NCI-H2196 (cell line): ENCODE results near the gene ABHD3.
"Not testable (repeated sequence)": the region's sequence is repeated elsewhere in the genome, so short reads cannot be mapped to it uniquely, and the experiment has no call there.

Source experiments
- DNase-seq: peaks from one replicate; lab custom pipeline; 2025; ENCODE audit not compliant: unreplicated experiment; lab: John Stamatoyannopoulos, UW

Gene ABHD3, protein sequence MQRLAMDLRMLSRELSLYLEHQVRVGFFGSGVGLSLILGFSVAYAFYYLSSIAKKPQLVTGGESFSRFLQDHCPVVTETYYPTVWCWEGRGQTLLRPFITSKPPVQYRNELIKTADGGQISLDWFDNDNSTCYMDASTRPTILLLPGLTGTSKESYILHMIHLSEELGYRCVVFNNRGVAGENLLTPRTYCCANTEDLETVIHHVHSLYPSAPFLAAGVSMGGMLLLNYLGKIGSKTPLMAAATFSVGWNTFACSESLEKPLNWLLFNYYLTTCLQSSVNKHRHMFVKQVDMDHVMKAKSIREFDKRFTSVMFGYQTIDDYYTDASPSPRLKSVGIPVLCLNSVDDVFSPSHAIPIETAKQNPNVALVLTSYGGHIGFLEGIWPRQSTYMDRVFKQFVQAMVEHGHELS

DNA sequence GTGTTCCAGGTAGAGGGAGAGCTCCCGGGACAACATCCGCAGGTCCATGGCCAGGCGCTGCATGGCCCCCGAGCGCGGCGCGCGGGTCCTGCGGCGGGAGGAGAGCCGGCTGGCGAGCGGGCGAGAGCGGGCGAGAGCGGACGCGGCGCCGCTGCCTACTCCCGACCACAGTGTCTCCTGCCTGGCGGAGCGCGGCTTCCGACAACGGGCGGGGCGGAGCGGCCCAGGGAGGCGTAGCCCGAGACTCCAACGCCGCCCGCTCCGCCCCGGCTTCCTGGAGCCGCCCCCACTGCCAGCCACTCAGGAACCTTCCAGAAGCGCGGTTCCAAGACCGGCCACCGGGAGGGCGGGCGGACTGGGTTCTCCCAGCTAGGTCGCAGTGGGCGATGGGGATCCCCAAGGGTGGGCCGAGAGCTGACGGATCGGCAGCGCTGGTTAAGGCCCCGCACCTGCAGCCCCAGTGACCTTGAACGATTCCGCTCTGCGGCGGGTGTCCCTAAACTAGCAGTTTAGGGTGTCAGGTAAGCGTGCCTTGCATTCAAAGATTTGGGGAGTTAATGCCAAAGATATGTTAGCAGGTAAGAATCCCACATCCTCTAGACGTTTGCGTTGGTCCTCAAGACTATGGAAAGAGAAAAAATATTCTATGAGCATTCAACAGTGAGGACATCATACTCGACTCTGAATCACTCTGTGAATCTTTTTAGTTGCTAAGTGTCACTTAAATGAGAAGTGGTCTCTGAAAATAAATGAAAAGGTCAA is at the start of gene ABHD3:
ABHD3 (minus strand) TSS at position 172 of the 762 bp plus-strand sequence; CDS start at position 63, 109 bp downstream.
- DNase-seq = peak; percentile 93

DNA sequence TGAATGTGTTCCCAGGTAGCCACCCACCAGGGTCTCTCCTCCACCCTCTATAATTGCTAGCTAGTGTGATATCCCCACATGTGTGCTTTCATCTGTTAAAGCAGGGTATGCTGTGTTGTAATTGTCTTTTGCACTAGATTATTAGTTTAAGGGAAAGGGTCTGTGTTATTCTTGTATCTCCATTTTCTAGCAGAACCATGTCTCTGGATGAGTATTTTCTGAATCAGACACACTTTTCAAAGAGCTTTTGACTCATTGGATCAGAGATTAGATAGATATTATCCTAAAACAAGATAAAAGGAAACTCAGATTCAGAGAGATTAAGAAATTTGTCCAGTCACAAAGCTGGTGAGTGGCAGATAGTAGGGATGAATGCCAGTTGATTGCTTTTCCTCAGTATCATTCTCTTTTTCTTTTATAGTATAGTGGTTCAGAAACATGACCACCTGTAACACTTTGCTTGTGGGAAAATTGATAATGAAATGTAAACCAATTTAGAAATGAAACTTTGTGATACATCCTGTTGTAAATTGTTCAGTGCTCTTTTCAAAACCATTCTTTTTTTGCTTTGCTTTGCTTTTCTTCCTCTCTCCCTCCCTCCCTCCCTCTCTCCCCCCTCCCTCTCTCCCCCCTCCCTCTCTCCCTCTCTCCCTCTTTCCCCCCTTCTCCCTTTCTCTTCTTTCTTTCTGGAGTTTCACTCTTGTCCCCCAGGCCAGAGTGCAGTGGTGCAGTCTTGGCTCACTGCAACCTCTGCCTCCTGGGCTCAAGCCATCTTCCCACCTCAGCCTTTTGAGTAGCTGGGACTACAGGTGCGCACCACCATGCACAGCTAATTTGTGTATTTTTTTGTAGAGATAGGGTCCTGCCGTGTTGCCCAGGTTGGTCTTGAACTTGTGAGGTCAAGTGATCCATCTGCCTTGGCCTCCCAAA is 43.5 kb upstream of the ABHD3 start:
- no peak for DNase-seq

DNA sequence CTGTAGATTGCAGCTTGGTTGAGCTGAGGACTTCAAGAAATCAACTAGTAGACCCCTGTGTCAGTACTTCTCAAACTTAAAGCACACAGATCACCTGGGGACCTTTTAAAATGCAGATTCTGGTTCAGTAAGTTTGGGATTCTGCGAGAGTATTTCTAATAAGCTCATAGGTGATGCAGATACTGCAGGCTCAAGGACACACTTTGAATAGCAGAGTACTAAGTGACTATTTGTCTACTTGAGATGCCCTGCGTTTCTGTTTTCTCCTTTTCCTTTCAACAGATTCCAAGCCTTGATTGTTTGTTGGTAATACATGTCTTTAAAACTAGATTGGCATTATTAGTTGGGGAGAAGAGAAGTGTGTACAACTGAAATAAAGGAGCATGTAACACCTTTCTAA is 42.7 kb upstream of the ABHD3 start:
- DNase-seq = no peak

DNA sequence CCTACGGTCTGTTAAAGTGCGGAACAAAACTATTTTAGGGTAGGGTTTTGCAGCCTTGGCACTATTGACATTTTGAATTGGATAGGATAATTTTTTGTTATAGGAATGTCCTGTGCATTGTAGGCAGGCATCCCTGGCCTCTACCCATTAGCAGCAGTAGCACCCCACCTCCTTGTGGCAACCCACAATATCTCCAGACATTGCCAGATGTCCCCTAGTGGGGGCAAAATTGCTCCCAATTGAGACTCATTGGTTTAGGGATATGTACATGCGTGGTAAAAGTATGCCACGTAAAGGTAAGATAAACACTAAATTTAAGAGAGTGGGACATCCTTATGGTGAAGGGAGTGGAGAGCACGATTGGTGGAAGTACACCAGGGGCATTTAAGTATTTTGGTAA is 40.7 kb upstream of the ABHD3 start:
- no peak for DNase-seq

DNA sequence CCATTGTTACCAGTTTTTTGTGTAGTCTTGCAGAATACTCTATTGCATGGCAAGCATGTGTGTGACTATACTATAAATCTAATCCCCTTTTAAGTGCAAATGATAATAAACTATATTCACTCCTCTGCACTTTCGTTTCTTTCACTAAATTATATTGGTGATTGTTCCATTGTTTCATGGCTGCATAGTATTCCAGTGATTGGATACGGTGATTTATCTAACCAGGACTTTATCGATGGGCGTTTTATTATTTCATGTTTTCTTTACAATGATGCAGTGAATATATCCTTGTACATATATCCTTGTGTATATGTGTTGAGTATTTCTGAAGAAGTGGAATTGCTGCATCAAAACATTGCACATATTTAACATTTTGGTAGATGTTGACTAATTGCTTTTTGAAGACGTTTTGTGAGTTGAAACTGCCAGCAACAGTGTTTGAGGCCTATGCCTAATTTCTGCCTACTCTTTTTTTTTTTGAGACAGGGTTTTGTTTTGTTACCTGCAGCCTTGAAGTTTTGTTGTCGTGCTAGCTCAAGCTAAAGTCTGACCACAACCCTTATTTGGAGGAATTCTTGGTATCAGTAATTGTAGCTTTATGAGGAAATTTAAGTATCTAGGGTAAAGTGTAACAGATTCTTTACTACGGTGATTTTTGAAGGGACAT is 38.7 kb upstream of the ABHD3 start:
- no peak for DNase-seq

DNA sequence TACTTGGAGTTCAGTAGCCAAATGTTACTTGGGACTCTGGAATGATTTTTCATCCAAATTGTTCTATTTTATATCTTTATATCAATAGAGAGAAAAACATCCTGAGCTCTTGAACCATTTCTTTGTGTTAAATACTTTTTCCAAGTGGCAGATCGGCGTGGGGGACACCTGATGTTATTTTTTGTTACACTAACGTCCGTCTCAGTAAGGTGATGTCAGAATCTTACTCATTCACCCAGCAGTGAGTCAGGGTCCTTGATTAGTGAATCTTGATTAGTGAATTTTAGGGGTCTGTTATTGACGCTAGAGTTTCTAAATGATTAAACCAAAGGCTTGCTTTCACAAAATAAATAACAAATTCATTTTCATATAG is 37.7 kb upstream of the ABHD3 start:
- no peak for DNase-seq

DNA sequence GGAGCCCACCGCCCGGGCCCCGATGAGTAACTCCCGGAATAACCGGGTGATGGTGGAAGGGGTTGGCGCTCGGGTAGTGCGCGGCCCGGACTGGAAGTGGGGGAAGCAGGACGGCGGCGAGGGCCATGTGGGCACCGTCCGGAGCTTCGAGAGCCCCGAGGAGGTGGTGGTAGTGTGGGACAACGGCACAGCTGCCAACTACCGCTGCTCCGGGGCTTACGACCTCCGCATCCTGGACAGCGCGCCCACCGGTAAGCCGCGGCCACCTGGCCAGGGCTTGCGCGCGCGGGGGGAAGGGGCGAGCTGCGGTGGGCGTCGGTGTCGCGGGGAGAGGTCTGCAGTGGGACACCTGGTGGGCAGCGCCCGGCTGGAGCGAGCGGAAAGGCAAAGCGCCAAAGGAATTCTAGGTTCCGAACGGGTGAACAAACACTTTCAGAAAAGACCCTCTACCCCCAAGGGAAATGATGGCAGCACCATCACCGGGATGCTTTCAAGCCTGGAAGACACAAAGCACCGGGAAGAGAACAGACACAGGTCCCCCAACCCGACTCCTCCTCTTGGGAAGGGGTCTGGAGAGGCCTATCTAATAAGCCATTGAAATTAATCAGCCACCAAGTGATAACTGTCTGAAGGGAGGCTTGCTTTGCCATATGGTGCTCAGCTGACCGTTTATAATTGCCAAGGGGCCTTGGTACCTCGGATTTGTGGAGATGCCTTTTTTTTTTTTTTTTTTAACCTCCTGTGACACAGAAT is 37.2 kb upstream of the ABHD3 start:
- DNase-seq = no peak

DNA sequence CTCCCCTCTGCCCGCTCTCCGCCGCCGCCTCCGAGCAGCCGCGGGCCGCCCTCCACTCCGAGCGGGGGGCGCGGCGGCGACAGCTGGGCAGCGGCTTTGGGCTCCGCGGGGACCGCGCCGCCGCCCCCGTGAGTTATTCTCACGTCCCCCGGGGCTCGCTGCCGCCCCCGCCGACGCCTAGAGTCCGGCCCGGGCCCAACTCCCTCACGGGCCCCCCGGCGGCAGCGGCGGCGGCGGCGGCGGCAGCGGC is 36.7 kb upstream of the ABHD3 start:
- no peak for DNase-seq

DNA sequence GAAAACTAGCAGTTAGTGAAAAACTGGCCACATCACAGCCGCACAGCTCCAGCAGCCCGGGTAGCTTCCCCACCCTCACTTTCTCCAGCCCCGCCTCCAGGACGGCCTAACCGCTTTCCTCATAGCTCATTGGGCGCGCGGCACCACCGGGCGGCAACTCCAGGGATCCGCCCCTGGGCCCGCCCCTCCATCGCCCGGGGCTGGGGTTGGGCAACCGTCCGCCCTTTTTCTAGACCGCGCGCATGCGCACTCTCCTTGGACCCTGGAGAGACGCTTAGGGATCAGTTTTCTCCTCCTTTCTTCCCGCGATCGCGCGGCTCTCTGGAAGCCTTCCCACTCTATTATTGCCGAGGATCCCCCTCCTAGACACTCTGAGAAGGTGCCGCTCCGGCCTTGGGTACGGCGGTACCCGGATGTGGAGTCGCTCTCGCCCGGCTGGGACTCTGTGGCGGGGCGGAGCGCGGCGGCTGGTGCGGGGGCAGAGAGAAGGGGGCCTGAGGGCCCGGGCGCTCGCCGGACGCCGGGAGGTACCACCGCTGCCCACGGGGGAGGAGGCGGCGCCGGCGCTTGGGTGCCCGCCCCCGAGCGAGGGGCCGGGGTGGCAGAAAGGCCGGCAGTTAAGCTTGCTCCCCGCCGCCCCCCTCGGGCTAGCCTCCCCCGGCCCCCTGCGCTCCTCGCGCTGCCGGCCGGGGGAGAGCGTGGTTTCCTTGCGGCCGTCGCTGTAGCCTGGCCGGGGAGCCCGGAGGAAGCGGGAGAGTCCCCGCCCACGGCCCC is 36.2 kb upstream of the ABHD3 start, which contains the start of gene MIB1:
MIB1 (plus strand) TSS at position 255 of the 774 bp plus-strand sequence. CDS start 792 bp downstream, outside the sequence.
- peak; percentile 98 for DNase-seq

DNA sequence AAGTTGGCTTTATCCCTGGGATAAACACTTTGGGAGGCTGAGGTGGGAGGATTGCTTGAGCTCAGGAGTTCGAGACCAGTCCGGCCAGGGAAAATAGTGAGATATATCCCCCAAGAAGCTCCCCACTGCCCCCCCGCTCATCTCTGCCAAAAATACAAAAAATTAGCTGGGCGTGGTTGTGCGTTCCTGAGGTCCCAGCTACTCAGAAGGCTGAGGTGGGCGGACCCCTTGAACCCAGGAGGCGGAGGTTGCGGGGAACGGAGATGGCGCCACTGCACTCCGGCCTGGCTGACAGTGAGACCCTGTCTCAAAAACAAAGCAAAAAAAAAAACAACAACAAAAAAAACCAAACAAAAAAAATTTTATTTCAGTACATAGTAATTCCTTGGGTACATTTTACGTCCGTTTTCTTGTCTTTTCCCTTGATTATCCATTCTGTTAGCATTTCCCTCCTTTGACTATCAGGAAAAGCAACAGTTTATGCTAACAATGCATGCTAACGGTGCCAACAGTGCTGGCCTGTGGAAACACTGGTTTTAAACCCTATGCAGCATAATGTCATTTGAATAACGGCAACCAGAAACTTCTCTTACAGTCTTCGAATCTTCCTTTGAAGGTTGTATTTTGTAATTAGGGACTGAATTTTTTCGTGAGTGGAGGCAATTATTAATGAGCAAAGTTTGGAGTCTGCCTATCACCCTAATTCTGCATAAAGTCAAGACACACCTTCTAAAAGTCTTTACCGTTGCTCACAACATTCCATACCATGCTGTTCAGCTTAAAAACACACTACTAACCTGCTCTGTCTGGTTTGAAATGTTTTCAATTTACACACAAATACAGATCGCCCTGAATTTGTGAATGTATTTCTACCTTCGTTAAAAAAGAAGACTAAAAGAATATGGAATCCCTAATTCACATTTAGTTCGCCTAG is 35.3 kb upstream of the ABHD3 start:
- DNase-seq = no peak

DNA sequence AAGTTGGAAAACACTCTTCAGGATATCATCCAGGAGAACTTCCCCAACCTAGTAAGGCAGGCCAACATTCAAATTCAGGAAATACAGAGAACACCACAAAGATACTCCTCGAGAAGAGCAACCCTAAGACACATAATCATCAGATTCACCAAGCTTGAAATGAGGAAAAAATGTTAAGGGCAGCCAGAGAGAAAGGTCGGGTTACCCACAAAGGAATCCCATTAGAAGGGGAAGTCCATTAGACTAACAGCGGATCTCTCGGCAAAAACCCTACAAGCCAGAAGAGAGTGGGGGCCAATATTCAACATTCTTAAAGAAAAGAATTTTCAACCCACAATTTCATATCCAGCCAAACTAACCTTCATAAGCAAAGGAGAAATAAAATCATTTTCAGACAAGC is 32.4 kb upstream of the ABHD3 start:
- DNase-seq = not testable (repeated sequence)

DNA sequence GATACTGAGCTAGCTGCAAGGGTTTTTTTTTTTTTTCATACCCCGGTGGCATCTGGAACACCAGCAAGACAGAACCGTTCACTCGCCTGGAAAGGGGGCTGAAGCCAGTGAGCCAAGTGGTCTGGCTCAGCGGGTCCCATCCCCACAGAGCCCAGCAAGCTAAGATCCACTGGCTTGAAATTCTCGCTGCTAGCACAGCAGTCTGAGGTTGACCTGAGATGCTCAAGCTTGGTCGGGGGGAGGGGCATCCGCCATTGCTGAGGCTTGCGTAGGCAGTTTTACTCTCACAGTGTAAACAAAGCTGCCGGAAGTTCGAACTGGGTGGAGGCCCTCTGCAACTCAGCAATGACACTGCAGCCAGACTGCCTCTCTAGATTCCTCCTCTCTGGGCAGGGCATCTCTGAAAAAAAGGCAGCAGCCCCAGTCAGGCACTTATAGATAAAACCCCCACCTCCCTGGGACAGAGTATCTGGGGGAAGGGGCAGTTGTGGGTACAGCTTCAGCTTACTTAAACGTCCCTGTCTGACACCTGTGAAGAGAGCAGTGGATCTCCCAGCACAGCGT is 31.0 kb upstream of the ABHD3 start:
- DNase-seq = no peak

DNA sequence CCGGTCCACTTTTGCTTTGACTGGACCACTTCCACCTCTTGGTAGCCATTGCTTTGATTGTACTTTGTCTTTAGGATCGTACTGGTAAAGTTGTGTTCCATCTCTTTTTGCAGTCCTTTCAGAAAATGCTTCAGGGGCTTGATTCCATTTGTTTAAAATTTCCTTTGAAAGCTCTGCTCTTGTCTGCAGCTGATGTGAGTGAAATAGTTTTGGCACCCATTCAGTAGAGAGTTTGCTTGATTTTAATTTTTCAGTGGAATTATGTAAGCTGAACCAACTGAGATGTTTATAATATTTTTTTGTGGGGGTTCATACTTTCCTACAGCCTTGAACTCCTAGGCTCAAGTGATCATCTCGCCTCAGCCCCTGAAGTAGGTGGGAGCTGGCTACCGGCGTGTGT is 28.4 kb upstream of the ABHD3 start:
- no peak for DNase-seq

DNA sequence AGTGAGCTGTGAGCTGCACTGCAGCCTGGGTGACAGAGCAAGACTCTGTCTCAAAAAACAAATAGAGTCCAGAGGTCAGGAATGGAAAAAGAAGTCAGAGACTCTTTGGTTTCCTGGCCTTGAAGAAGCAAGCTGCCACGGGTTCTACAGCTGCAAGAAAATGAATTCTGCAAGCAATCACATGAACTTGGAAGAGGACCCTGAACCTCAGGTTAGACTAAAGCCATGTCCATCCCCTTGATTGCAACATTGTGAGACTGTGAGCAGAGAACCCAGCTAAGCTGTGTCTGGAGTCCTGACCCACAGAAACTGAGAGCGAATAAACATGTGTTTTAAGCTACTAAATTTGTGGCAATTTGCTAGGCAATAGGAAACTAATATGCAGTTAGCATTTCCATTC is 23.1 kb upstream of the ABHD3 start:
- DNase-seq = no peak

DNA sequence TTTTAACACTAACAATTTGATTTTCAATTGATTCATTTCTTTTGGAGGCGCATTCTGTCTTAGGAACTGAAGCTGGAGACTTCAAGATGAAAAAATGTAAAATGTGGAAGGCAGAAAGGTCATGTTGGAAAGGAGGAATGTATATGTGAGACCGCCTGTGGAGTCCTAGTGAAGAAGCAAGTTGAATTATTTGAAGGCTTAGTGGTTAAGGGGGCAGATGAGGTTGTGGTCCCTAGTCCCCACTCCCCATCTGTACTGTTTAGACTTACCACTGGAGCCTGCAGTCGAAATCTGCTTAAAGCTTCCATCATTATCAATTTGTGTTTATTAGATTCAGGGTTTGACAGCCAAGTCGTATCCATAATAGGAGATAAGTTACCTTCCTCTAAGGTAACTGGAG is 20.6 kb upstream of the ABHD3 start:
- no peak for DNase-seq

DNA sequence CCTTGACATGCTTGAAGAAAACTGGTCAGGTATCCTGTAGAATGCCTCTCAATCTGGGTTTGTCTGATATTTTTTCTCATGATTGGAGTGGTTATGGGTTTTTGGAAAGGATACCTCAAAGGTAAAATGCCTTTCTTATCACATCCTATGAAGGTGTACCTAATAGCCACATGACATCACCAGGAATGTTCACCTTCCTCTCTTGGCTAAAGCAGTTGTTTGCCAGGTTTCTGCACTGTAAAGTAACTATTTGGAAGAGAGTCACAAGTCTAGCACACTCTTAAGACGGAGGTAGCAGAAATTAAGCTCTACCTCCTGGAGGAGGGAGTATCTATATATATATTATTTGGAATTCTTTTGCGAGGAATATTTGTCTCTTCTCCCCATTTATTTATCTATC is 18.1 kb upstream of the ABHD3 start:
- no peak for DNase-seq

DNA sequence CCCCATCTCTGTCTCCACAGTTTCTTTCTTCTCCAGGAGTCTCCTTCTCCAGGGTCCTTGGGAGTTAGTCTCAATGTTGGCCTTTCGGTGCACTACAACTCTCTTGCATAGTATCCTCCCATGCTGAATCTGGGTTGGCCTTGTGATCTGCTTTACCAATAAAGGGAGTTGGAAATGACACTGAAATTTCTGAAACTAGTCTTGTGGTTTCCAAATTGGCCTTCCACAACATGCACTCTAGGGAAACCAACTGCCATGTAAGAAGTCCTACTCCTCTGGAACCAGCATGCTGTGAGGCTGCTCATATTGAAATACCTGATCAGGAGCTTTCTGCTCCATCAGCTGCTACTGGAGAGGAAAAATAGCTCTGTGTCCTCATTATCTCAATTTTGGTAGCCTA is 9.9 kb upstream of the ABHD3 start:
- DNase-seq = no peak

DNA sequence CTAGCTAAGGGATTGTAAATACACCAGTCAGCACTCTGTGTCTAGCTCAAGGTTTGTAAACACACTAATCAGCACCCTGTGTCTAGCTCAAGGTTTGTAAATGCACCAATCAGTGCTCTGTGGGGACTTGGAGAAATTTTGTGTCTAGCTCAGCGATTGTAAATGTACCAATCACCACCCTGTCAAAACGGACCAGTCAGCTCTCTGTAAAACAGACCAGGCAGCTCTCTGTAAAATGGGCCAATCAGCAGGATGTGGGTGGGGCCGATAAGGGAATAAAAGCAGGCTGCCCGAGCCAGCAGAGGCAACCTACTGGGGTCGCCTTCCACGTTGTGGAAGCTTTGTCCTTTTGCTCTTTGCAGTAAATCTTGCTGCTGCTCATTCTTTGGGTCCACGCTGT is 2.6 kb upstream of the ABHD3 start:
- not testable (repeated sequence) for DNase-seq
